HG03442 (cell line): ENCODE results near the gene CRYZL1.
"Not testable (repeated sequence)": the region's sequence is repeated elsewhere in the genome, so short reads cannot be mapped to it uniquely, and the experiment has no call there.

Source experiments
- ATAC-seq: cut with Tn5 transposase; IDR thresholded peaks from one replicate; pipeline ENCODE4 v1.9.1; 2021; ENCODE audit warnings: mild to moderate bottlenecking, moderate library complexity; ENCODE audit not compliant: unreplicated experiment

The CRYZL1 gene

DNA sequence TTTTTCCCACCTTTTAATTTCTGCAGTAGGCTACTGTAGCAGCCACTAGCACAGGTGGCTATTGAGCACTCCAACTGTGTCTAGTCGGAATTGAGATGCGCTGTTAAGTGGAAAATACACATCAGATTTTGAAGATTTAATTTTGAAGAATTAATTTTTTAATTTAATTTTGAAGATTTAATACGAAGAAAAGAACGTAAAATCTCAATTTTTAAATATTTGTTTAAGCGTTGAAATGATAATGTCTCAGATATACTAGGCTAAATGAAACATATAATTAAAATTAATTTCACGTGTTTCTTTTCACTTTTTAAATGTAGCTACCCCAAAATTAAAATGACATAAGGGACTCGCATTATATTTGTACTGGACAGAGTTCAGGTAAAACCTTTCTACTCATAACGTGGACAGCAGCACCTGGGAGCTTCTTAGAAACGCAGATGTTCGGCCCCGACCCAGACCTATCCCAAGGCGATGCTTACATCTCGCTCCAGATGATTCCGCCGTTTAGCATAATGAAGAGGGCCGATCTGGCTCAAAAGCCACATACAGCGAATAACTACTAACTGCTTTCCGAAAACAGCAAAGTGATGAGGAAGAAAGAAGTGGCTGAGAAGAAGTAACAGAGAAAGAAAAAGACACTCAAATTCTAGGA lies 717 bp downstream of the CRYZL1 start:
- no peak for ATAC-seq

DNA sequence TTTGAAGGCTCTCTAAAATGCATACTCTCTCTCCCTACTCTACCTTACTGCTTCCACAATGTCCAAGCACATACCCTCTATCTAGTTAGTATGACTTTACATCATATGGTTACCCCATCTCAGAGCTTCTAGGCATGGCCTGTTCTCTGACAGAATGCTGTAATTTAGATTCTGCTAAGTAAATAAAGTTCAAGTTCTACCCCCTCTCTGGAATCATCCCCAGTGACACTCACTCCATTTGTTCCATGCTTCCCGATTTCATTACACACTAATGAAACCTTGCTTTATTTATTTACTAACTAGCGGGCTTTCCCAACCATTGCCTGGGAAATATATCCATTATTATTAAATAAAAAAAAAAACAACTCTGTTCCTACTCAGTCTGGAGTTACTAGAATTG lies 7.3 kb downstream of the CRYZL1 start:
- ATAC-seq, result no peak

DNA sequence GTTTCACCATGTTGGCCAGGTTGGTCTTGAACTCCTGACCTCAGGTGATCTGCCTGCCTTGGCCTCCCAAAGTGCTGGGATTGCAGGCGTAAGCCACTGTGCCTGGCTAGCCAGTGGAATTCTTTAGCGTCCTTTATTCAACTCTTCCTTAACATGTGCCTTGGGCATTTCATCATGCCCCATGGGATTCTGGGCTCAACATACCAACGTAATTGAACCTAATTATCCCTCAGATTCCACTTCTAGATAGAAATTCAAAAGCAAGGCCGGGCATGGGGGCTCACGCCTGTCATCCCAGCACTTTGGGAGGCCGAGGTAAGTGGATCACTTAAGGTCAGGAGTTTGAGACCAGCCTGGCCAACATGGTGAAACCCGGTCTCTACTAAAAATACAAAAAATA lies 15.4 kb downstream of the CRYZL1 start:
- not testable (repeated sequence) for ATAC-seq

DNA sequence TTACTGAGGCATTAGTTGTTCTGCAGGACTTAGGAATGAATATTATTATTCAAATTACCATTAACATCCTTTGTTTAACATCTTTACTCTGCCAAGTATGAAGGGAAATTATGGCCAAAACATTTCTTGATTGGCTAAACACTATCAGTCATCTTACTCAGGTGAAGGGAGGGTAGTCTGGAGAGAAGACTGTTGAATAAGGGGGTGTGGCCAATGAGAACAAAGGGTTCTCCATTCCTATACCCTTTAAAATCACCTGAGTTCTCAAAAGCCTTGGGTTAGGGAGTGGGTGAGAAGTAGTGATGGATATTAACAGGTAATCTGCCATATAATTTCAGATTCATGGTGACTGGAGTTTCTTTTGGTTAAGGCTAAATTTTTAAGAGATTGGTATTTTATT lies 19.3 kb downstream of the CRYZL1 start:
- ATAC-seq, result no peak

DNA sequence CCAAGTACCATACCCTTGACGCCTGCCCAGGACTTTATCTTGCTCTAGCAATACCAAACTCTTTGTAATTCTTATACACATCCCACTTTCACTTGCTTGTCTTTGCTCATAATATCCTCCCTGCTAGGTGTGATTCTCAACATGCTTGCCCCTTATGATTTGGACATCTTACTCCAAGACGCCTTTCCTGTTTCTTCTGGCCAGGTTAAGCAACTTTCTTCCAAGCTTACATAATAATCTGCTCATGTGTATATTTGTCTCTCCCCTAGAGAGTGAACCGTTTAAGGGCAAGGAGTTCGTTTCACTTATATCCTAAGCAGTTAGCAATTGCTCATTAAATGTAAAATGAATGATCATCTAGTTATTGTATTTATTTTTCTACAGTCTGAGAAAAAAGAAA lies 21.8 kb downstream of the CRYZL1 start:
- ATAC-seq, result no peak

DNA sequence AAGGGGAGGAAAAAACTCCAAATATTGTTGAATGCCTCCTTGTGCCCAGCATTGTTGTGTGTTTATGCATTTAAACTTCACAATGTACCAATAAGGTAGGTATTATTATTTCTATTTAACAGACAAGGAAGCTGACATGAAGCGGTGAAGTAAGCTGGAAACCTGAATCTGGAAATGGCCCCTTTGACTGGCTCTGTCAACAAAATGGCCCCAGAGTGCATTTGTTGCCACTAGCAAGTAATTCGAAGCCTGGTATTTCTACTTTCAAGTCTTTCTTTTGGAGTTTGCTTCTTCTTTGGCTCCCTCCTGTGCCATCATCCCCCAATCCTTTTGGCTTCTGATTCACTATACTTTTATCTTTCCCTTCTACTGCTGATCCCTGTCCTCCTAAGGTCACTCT lies 23.1 kb downstream of the CRYZL1 start:
- no peak for ATAC-seq

DNA sequence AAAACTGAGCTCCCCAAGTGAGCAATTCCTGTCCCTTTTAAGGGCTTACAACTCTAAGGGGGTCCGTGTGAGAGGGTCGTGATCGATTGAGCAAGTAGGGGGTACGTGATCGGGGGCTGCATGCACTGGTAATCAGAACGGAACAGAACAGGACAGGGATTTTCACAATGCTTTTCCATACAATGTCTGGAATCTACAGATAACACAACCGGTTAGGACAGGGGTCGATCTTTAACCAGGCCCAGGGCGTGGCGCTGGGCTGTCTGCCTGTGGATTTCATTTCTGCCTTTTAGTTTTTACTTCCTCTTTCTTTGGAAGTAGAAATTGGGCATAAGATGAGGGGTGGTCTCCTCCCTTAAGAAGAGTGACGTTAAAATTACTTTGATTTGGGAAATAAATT lies 24.0 kb downstream of the CRYZL1 start:
- not testable (repeated sequence) for ATAC-seq

DNA sequence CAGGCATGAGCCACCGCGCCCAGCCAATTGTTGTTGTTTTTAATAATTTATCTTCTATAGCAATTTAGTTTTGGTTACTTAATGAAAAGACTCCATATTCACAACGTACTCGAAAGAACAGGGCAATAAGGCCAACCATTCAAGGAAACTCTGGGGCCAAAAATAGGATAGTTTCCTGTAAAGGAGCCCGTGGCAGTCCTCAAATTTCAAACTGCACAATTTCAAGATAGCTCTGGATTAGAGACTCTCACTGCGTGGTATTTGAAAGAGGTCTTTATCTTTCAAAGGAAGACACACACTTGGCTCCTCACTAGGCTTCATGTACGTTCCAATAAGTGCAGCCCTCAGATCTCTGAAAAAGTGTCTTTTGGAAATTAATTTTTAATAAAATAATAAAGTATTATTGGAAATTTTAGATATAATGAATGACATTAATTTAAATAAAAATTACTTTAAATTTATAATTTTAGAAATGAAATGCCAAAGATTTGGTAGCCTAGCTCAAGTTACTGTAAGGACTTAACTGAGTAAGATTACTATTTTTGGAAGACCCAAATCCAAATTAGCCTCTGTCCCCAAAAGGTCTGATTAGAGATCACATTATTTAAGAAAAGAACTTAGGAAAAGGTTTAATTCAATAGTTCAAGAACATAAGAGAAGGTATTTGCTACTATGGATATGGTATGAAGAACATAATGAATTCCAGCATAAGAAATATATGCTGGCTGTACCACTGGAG lies 30.4 kb downstream of the CRYZL1 start:
- ATAC-seq, result no peak

DNA sequence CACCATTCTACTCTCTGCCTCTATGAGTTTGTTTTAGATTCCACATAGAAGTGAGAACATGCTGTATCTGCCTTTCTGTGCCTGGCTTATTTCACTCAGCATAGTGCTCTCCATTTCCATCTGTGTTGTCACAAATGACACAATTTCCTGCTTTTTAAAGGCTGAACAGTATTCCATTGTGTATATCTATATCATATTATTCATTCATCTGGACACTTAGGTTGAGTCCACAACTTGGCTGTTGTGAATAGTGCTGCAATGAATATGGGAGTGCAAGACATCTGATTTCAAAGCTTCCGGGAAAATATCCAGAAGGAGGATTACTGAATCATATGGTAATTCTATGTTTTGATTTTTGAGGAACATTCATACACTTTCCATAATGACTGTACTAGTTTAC lies 33.0 kb downstream of the CRYZL1 start:
- ATAC-seq, result no peak

DNA sequence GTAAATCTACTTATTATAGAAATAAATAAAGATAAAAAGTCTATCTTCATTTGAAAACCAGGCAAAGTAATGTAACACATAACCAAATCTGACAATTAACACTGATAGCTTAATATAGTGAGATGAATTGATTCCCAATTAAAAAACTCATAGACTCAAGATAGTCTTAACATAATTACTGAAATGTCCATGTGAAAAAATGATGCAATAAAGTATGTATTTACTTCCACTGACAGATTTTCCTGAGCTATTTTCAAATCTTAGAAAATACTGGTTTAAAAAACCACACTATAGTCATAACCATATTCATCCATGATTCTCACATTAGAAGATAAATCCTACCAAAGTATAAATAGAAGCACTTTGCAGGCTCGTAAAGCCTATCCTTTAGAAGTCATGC lies 43.5 kb downstream of the CRYZL1 start:
- no peak for ATAC-seq

DNA sequence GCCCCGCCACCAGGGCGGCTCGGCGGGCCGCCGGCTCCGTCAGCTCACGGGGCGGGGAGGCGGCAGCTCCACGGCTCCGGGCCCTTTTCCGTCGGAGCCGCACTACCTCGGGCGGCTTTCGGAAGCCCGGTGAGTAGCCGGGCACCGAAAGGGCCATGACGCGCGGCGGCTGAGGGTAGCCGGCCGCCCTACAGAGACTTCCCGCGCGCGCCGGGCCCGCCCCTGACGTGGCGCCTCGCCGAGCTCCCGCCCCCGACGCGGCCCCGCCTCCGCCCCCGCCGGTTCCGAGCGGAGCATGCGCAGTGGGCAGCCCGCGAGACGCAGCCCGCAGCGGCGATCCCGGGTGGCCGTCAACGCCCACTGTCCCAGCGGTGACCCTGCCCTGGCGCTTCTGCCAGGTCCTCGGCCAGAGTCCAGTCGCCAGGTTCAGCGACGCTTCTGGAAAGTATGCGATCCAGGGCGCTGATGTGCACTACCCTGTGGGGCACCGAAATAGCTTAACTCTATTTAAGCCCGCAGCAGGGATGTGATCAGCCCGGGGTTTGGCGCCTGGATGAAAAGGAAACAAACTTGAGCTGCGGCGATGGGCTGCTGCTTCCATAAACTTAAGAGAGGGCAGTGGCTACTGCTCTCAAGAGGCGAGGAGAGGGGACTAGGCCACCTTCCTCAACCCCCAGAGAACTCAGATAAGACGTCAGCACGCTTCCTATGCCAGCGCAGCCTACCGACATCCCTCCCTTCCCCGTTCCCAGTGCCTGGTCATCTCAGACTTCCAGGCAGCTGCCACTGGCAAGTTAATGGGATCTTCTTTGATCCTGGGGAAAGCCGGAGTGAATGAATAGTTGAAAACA lies 52.8 kb downstream of the CRYZL1 start, which contains the start of gene DONSON:
Gene DONSON (minus strand): TSS at position 200 of the 851 bp plus-strand sequence. CDS start 43 bp downstream, at position 157.
- peak; percentile 85 for ATAC-seq

DNA sequence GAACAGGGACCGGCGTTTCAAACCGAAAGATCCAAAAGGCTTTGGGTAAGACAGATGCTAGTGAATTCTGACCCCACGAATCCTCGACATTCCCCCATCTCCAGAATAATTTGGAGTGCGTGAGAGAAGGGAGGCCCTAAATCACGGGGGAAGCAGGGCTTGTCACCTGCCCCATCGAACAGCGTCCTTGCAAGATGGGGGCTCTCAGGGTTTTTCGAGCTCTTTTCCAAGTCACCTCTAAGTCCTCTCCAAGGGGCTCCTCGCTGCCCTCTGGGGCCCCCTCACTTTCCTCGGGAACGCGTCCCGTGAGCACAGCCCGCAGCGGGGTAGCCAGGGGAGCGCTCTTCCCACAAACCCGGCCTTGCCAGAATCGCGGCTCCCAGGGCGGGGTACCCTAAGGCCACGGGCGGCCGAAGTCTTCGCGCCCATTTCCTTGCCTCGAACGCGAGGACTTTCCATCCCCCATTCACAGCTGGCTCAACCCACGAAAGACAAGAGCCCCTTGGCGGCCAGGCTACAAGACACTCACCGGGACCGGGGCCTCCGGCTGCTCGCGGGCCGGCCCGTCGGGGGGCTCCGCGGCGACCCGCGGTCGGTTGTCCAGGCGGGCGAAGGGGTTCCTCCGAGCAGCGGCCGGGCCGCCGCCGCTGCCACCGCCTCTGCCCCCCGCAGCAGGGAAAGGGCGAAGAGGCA lies 53.6 kb downstream of the CRYZL1 start:
- peak; percentile 44 for ATAC-seq

DNA sequence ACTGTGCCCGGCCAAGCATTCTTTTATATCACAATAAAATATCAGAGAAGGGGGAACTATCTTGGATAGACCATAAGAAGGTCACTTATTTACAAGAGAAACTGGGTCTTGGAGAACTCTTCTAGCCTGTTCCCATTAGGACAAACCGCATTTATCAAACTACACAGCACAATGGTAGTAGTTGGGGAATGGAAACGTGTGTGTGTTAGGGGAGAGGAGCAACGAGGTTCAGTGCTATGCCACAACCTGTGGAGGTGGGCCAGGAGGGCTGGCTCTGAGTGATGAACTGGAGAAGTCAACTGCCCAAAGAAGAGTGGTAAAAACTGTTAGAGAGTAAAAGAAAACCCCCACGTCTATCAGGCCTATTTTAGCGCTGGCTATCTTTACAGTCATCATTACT lies 54.6 kb downstream of the CRYZL1 start:
- ATAC-seq, result no peak

DNA sequence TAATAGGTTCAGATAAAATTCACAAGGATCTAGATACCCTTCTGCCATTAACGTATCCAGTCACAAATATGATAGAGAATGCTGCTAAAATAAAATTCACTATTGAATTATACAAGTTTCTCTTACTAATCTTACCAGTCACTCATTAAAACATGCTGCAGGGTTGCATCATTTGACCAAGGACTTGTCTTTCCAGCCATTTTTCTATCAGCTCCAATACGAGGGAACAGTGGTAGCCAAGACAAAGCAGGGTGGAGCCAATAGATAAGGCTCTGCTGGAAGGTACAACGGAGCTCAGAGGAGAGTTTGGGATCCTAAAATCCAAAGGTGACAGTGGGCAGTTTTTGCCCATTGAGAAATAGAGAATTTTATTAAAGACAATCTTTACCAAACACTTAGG lies 57.1 kb downstream of the CRYZL1 start:
- ATAC-seq, result no peak

DNA sequence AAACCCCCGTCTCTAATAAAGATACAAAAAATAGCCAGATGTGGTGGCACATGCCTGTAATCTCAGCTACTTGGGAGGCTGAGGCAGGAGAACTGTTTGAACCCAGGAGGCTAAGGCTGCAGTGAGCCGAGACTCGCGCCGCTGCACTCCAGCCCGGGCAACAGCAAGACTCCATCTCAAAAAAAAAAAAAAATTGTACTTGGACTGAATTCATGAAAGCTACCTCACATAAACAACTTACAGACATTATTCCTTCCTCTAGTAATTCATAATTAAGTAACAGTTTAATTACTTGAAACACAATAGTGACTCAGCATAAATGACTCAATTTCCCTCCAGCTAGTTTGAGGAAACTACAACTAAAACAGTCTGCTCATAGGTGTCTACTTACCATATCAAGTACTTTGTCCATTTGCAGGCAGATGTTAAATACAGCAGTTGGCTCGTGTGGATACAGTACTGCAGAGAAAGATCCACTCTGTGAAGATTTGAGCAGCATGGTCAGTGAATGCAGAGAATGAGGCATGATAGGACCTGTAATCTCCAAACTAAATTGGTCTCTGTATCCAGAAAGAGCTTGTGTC lies 62.5 kb downstream of the CRYZL1 start:
- ATAC-seq, result no peak

DNA sequence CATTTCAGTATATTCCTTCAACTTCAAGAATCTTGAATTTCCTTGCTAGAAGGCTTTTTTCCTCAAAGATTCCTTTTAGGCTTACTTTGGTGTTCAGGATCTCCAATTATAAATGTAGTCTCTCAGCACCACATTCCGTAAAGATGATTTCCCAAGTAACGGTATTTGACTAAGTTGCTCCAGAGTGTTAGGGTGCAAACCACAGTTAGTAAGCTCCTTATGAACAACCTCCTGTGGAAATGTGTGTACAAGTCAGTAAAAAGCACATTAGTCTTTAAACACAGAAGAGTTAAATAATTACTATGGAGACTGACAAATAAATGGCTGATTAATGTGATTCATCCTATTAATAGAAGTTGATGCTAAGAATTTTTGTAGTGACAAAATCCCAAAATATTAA lies 63.3 kb downstream of the CRYZL1 start:
- no peak for ATAC-seq

DNA sequence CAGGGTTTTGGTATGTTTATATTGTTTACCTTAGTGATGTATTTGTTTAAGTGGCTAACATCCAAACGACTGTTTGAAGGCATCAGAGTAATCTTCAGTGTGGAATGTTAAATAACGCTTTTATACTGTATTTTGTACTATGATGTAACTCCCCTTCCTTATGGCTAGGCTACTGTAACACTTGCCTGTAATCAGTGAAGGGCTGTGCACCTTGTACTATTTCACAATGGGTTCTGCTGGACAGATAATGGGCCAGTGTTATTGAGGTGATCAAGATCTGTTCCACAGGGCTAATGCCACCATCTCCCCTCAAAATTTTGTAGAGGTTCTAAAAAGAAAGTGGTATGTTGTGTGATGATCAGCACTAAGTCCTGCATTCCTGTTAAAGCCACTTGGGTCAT lies 64.8 kb downstream of the CRYZL1 start:
- not testable (repeated sequence) for ATAC-seq

DNA sequence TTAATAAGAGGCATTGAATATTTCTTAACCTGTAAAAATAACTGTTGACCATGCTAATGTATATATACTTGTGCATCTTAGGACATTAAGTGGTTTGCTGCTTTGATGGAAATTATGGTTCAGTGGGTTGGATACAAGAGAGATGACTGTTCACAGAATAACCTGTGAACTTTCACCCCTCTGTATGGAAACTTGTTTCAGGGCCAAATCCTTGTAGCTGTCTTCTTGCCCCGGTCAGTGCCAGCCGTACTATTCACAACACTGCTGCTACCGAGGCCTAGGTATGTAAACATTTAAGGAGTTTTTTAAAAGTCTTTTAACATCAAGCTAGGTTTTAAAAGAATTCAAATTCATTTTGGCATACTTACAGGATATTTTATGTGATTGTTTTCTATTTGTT lies 69.2 kb downstream of the CRYZL1 start:
- ATAC-seq, result no peak

DNA sequence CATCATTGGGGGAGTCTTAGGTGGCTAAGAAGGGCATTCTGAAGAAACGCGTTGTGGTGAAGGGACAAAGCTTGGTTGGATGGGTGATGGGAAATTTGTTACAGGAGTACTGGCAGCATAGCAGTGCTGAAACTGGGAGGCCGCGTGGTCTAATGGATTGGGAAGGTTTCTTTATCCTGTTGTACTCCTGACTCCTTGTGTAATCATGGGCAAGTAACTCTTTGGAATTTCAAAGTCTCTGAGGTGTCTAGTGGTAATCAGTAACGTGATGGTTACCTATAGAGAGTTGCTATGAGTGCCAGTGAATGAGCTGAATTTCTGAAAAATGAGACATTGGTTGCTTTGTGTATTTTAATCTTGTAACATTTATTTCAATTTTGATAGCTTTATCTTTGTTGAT lies 71.5 kb downstream of the CRYZL1 start:
- ATAC-seq, result no peak

DNA sequence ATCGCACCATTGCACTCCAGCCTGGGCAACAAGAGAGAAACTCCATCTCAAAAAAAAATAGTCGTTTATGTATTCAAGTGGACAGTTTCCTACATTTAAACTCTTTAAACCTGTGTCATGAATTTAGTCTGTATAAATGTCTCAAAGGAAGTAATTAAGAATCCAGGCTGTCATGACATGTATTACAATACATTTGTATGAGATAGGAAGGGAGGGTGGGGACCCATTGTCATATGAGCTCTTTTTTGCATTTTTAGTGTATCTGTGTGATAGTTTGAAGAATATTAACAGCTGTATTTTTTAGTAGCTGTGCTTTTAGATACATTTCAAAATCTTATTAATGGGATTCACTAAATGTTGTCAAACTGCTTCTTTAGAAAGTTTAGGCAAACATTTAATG lies 73.1 kb downstream of the CRYZL1 start:
- no peak for ATAC-seq

DNA sequence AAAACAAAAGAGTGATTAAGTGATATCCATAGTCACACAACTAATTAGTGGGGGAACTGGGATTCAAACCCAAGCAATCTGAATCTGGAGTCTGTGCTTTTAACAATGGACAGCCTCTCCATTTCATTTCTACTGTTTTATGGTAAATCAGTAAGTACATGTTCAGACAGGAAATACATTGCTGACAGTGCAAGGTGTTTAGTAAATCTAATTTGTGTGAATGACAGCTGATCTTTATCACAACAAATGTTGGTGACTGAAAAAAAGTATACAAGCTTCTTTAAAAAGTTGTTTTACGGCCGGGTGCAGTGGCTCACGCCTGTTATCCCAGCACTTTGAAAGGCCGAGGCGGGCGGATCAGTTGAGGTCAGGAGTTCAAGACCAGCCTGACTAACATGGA lies 73.6 kb downstream of the CRYZL1 start:
- ATAC-seq, result no peak
